ENCODE measurements around the gene VIPR2.

DNA sequence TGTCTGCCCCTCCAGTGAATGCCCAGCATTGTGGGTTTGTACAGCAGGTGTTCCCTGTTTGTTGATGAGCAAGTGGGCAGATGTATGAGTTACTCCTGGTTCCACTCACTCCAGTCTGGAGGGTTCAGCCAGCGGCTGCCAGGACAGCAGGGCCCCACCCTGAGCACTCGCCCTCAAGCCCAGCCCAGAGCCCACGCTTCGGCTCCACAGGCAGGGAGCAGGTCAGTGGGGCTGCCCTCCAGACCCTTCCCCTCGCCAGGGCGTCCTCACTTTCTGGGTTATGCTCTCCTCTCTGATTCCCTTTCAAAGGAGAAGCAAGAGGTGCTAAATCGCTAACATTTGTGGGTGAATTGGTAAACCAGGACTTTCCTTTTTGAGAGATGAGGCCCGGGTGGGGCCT lies 4.8 kb upstream of the VIPR2 start:
- TF ChIP-seq, protein P1, sequence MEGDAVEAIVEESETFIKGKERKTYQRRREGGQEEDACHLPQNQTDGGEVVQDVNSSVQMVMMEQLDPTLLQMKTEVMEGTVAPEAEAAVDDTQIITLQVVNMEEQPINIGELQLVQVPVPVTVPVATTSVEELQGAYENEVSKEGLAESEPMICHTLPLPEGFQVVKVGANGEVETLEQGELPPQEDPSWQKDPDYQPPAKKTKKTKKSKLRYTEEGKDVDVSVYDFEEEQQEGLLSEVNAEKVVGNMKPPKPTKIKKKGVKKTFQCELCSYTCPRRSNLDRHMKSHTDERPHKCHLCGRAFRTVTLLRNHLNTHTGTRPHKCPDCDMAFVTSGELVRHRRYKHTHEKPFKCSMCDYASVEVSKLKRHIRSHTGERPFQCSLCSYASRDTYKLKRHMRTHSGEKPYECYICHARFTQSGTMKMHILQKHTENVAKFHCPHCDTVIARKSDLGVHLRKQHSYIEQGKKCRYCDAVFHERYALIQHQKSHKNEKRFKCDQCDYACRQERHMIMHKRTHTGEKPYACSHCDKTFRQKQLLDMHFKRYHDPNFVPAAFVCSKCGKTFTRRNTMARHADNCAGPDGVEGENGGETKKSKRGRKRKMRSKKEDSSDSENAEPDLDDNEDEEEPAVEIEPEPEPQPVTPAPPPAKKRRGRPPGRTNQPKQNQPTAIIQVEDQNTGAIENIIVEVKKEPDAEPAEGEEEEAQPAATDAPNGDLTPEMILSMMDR (IDR thresholded peaks at IDR 0.05): no peak
- TF ChIP-seq POLR2A (IDR thresholded peaks at IDR 0.05): no peak
